ENCODE results near the gene STIP1.

The STIP1 gene

DNA sequence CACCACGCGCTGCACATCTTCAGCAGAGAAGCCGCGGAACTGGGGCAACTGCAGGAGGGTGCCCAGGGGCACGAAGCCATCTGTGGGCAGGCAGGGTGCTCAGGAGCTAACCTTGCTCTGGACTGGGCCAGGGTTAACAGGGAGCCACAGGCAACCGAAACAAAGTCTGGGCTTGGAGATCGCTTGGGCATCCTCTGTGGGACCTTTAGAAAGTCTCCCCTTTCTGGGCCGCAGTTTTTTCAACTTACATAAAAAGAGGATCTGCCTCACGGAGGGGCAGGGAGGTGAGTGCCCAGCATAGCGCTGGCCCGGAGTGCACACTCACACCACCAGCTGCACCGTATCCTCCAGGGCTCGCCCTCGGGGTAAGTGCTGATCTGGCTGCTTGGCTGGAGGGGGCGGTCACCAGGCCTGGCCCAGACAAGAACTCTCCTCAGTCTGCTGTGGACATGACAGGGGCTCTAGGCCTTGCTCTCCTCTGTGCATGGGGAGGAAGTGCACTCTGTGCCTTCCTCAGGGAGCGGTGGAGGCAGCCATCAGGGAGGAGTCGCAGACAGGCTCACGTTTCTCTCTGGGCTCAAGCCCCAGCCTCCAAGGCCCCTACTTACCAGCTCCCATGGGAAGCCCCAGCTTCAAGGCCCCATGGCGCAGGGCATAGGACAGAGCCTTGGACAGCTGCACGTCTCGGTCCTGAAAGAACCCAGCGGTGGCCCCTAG, 39.1 kb downstream of the STIP1 start:
- peak; percentile 39 for DNase-seq

DNA sequence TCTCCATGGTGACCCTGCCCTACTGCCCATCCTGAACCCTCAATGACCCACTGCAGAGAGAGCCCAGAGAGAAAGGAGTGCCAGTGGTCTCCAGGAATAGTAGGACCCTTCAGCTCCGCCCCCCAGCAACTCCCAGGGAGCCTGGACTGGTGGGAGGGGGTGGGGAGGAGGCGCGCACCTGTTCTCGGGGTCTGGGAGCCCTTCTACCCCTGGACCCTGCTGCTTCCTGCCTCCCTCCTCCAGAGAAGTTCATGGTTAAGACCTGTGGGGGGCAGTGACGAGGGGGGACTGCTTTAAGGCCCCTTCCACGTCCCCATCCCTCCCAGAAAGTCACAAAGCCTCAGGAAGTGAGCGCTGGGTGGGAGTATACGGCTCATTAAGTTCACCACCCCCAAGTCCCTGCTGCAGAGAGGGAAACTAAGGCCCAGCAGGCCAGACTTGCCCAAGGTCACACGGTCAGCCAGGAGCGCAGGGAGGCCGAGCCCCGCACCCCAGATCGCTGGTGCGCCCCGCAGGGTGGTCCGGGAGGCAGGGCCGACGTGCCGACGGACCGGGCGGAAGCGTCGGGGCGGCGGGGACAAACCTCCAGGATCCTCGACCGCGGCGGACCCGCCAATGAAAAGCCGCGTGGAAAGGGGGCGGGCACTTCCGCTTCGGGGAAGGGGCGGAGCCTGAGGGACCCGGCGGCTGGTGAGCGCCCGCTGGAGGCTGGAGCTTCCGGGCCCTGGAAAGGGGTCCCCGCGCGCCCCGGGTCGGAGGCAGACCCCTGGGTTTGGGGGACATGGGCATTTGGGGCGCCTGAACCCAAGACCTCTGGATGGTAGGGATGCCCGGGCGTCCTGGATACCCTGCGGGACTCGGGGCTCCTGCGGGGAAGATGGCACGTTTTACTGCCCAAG, 39.9 kb downstream of the STIP1 start, which contains the start of the genes NUDT22 and TRPT1:
Gene NUDT22, plus strand, starts transcription at position 667 of the 899 bp plus-strand sequence. CDS start 379 bp downstream, outside the sequence.
Gene TRPT1, minus strand, starts transcription at position 579 of the 899 bp plus-strand sequence. Its CDS starts 326 bp downstream, at position 253.
- peak; percentile 92 for DNase-seq

DNA sequence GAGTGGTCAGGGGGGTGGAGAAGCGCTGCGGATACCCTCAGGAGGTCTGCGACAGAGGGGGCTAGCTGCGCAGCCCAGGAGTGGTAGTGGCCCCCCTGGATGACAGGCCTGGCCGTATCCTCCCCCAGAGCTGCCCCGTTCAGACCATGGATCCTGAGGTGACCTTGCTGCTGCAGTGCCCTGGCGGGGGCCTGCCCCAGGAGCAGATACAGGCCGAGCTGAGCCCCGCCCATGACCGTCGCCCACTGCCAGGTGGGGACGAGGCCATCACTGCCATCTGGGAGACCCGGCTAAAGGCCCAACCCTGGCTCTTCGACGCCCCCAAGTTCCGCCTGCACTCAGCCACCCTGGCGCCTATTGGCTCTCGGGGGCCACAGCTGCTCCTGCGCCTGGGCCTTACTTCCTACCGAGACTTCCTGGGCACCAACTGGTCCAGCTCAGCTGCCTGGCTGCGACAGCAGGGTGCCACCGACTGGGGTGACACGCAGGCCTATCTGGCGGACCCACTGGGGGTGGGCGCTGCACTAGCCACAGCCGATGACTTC, 40.6 kb downstream of the STIP1 start:
- no peak for DNase-seq

DNA sequence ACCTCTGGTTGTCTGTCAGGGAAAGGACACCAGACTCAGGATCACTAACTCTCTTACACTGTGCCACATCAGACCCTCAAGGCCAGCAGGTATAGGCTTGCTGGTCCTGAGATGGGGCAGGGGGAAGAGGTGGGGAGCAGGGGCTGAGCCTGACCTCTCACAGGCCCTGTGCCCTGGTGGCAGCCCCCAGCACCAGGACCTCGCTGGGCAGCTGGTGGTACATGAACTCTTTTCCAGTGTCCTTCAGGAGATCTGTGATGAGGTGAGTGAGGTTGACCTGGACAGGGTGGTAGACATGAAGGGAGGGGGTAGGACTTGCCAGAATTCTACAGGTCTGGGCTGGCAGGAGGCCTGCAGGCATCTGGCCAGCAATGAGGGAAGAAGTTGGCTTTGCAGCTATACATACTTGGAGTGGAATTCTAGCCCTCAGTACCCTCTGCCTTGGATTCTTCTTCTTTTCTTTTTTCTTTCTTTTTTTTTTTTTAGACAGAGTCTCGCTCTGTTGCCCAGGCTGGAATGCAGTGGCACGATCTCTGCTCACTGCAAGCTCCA, 41.5 kb downstream of the STIP1 start:
- no peak for DNase-seq

DNA sequence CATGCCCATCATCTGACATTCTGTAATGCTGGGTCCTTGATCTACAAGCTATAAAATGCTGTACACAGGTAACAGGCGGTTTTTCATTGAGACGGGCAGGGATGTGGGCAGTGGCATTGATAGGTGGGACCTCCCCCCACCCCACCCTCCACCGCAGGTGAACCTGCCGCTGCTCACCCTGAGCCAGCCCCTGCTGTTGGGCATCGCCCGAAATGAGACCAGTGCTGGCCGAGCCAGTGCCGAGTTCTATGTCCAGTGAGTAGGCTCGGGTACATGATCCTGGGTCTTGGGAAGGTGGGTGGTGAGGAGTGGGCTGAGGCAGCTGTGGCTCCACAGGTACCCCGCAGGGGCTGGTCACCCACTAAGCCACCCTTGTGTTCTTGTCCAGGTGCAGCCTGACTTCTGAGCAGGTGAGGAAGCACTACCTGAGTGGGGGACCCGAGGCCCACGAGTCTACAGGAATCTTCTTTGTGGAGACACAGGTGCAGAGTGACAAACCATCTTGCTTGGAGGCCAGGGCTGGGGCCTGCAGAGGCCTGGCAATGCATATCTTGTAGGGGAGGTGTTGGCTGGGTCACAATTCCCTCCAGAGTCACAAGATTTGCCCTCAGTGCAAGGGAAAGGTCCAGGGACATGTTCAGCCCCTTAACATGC, 43.2 kb downstream of the STIP1 start:
- no peak for DNase-seq

DNA sequence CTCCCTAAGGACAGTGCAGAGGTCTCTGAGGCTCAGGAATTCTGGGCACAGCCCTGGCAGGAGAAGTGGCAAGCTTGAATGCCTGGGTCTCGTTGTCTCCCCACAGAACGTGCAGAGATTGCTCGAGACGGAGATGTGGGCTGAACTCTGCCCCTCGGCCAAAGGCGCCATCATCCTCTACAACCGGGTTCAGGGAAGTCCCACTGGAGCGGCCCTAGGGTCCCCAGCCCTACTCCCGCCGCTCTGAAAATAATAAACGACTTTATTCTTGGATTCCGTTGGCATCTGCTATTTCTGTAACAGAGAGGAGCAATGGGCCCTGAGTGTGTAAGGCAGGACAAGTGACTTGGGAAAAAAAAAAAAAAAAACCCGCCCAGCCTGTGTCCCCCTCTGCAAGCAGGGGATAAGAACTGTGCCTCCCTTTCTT, 43.8 kb downstream of the STIP1 start:
- DNase-seq, result no peak

DNA sequence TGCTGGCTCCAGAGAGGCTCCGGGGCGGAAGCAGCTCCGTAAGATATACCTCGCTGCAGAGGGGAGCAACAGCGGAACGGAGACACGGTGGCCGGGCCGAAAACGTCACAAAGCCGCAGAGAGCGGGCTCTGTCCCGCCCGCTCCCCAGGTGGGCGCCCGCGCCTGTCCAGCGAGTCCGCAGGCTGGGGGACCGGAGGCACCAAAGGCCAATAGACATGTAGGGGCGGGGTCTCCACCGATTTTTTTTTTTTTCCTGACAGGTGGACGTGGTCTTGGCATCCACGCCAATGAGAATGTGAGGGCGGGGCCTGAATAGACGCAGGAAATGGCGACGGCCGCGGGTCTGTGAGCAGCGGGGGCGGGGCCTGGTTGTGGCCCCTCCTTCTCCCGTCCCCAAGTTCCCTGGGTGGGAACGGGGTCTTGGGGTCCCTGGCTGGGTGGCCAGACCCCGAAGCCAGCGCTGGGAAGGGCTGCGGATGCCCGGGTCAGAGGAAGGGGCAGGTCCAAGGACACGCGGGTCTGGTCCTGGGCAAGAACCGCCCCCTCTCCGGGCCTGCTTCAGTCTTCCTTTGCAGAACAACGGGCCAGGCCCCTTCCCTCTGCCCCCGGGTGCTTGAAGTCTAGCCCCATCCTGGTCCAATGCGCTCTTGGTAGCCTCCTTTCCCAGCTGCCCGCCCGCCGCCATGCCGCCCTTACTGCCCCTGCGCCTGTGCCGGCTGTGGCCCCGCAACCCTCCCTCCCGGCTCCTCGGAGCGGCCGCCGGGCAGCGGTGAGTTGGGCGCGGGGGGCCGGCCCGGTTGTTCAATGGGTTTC, 44.4 kb downstream of the STIP1 start, which contains the start of gene DNAJC4:
Gene DNAJC4, plus strand, starts transcription at position 378 of the 814 bp plus-strand sequence. Its CDS starts 307 bp downstream, at position 685.
- DNase-seq, result peak; percentile 92

DNA sequence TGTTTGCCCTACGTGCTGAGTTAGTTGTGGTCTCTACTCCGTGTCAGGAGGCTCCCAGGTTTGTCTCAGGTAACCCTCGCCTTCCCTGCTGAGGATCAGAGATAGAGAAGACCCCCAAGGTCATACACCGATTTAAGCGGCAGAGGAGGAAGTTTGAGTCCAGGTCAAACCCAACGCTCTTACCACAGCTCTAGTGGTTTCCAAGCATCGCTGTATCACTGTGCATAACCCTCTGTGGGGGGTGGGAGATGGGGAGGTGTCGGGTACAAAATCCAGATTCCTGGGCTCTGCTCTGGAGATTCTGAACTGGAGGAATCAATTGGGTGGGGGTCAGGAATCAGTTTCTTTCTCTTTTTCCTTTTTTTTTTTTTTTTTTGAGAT, 45.0 kb downstream of the STIP1 start:
- no peak for DNase-seq

DNA sequence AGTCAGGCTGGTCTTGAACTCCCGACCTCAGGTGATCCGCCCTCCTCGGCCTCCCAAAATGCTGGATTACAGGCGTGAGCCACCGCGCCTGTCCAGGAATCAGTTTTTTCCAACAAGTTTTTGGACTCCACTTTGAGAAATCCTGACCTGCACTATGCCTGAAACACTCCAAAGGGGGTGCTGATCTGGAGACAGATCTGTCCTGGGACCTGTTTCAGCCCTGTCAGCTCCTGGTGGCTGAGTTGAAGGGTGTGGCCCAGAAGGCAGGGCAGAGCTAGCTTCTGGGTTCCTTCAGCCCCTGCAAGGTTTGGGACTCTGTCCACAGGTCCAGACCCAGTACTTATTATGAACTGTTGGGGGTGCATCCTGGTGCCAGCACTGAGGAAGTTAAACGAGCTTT, 45.6 kb downstream of the STIP1 start:
- DNase-seq, result no peak

DNA sequence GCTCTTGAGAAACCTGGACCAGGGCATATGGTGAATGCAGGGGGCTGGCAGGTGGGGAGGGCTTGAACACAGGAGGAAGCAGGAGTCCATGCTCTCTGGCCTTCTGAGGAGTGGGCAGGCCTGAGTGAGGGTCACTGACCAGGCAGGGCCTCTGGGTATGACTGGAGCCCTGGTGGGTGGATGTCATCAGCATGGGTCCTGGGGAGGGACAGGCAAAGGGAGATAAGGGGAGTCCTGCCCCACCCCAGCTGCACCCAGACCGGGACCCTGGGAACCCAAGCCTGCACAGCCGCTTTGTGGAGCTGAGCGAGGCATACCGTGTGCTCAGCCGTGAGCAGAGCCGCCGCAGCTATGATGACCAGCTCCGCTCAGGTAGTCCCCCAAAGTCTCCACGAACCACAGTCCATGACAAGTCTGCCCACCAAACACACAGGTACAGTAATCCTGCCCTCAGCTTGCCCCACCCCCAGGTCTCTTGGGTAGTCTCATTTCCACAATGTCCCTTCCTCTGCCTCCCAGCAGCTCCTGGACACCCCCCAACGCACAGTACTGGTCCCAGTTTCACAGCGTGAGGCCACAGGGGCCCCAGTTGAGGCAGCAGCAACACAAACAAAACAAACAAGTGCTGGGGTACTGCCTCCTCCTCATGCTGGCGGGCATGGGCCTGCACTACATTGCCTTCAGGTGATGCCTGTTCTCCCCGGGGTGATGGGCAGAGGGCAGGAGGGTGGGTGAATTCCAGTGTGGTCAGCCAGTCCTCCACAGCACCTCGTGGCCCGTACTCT, 46.4 kb downstream of the STIP1 start:
- DNase-seq, result no peak

DNA sequence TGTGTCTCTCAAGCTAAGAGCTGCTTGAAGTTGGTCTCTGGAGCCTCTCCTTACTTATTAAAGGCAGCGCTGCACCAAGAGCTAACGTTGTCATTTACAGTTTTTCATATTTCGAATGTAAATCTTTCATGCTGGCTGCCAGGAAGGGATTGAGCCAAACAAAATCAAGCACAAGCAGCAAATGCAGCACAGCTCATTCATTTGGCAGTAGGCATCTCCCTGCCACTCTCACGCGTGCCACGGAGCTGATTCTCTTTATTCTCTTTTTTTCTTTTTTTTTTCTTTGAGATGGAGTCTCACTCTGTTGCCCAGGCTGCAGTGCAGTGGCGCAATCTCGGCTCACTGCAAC, 47.0 kb downstream of the STIP1 start:
- no peak for DNase-seq

DNA sequence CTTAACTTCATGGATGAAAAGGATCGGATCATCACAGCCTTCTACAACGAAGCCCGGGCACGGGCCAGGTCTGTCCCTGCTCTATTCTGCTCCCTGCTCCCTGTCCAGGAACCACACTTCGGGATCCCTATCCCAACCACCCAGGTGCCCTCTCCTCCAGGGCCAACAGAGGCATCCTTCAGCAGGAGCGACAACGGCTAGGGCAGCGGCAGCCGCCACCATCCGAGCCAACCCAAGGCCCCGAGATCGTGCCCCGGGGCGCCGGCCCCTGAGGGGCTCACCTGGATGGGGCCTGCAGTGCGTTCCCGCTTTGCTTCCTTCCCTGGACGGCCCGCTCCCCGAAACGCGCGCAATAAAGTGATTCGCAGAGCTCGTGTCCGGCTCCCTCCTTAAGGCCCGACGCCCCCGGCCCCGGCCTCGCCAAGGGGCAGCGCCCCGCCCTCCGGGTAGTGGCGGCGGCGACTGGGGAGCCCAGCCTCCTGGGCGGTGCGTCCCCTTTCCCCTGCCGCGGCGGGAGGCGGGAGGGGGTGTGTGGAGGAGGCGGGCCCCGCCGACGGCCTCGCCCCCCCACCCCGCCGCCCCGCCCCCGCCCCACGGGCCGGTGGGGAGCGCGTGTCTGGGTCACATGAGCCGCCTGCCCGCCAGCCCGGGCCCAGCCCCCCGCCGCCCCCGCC, 48.1 kb downstream of the STIP1 start, which contains the start of gene VEGFB:
Gene VEGFB, plus strand, starts transcription at position 672 of the 674 bp plus-strand sequence. CDS start 250 bp downstream, outside the sequence.
- DNase-seq, result peak; percentile 81

DNA sequence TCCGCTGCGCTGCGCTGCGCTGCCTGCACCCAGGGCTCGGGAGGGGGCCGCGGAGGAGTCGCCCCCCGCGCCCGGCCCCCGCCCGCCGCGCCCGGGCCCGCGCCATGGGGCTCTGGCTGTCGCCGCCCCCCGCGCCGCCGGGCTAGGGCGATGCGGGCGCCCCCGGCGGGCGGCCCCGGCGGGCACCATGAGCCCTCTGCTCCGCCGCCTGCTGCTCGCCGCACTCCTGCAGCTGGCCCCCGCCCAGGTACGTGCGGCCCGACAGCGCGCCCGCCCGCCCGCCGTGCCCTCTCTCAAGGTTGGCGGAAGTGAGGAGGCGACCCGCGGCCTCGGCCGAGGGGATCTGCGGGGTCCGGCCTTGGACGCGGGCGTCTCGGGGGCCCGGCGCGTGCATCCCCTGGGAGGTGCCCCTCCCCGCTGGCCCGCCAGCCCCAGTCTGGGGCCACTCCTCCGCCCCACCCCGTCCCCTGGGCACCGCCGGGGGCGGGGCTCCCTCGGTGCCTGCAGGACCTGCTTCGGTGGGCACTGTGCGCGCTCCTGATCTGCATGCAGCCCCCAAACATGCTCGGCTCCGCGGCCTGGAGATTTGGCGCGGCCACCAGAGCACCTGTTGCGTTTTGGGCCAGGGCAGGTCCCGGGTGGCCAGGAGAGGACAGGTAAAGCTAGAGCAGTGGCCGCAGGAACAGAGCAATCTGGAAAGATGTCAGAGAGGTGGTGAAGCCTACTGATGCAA, 48.8 kb downstream of the STIP1 start:
- DNase-seq, result no peak

DNA sequence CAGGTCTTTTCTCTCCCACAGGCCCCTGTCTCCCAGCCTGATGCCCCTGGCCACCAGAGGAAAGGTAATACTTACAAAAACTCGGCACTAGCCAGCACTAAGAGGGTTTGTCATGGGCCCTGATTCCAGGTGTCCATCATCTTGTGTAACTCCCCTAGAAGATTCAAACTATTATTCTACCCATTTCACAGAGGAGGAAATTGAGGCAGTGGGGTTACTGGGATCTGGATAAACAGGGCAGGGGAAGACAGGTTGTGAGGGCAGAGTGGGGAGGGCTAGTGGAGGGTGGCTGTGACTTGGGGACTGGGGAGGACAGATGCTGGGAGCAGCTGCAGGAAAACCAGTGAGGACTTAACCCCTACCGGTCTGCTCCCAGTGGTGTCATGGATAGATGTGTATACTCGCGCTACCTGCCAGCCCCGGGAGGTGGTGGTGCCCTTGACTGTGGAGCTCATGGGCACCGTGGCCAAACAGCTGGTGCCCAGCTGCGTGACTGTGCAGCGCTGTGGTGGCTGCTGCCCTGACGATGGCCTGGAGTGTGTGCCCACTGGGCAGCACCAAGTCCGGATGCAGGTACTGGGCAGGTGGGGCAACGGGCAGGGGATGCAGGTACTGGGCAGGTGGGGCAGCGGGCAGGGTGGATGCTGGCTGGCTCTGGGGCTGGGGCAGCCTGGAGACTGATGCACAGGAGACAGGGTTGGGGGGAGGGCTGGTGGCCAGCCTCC, 49.6 kb downstream of the STIP1 start:
- DNase-seq, result no peak

DNA sequence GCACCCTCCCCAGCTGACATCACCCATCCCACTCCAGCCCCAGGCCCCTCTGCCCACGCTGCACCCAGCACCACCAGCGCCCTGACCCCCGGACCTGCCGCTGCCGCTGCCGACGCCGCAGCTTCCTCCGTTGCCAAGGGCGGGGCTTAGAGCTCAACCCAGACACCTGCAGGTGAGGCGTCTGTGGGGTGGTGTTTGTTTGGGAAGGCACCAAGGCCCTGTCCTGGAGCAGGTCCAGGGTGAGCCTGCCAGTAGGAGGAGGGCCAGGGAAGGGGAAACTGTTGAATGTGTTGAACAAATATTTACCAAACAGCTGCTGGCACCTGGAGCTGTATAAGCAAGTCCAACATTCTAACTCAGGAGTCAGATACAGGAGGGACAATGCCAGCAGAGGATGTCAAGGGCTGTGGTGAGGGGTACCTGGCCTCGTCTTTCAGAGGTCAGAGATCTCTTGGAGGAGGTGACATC, 51.5 kb downstream of the STIP1 start:
- no peak for DNase-seq

DNA sequence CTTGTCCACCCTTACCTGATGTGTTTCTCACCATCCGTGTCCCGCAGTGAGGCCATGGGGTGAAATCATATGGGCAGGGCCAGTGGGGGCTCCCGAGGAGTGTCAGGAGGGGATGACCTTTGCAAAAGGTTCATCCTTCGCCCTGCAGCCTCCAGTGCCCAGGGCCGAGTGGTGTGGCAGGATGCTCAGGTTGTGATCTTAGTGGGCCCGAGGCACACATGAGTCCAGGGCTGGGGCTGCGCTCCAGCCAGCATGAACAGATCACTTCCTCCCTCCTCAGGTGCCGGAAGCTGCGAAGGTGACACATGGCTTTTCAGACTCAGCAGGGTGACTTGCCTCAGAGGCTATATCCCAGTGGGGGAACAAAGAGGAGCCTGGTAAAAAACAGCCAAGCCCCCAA, 52.1 kb downstream of the STIP1 start:
- no peak for DNase-seq

DNA sequence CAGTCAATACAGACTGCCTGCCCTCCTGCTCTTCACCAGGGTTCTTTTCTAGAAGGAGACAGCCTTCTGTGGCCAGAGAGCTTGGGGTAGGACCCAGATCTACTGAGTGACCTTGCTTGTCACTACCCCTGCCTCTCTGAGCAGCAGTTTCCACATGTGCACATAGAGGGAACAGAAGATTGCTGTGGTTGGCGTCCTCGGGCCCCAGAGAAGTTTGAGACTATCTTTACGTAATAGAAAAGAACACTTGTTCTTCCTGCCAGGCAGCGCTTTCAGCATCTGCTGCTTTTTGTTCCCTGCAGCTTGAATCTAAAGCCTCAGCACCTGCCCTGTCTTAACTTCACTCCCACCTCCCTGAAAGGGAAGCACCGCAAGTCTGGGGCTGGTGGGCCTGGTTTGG, 53.0 kb downstream of the STIP1 start:
- DNase-seq, result no peak

DNA sequence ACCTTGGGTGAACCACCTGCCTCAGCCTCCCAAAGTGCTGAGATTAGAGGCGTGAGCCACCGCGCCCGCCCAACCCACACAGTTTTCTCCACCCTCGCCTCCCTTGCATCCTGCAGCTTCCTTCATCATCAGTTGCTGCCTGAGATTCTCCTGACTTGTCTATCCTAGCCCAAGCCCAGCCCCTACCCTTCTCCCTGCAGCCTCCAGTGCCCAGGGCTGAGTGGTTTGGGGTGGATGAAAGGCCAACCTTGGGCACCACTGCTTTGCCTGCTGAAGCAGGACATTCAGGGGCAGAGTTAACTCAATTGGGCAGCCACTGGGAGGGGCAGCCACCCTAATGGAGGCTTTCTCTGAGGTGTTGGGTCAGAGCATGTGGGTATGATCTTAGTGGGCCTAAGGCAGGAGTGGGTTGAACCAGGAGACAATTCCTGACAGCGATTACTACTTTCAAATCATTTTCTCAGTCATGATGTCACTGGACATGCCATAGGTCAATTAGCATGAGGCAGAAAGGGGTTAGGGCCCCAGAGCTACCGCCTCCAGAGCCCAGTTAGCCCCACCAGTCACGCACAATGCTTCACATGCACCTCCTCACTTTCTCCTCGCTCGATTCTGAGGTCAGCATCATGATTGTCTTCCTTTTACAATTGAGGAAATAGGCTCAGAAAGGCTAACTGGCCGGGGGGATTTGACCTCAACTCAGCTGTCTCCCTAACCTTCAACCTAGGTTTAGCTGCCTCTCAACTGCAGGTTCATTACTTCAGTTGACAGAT, 53.9 kb downstream of the STIP1 start:
- DNase-seq, result no peak

Data from left hindlimb (tissue), 1 donor.